ENCODE results near the gene MARS1. TPM values are rescaled to one million over a fixed set of nuclear protein-coding genes. Genes with fewer than 3 reads are reported as not detected.
A peak's percentile ranks its signal among the peaks of the same experiment; 100 is the strongest.

The MARS1 gene
- total RNA-seq, 8 experiments from 2014 or later = 133 to 437 (median 224) TPM

- Histone ChIP-seq H3K27ac (no peak overlapping the region), H3K4me1 (replicated peaks in 1 of 2) (peaks cover 0 to 7% of the 10 kb centered on the region in 2 donors), H3K4me3 (no peak overlapping the region)
- in situ Hi-C loops (cut with MboI; ENCODE audit: low pct_unique_long_range_greater_than_20kb in 2 of 9, low sequenced_read_pairs in 9 of 9, unreplicated experiment in 9 of 9) = loop anchor here in 1 of 9 experiments (25.0 kb wide), 1 partner anchor 230 kb away; the partner anchor contains the start of gene SHMT2
- WGBS, 10 experiments = 53 to 100% (median 96%) methylated on average over 1 to 5 of the region's 12 CpGs
- no peak for ATAC-seq (replicated peaks in 6 of 8)
These were observed 20.5 kb upstream of the MARS1 start for GRCh38 chr12:57467212-57467874.

- H3K4me3 ChIP-seq = no peak overlapping the region
- ATAC-seq (replicated peaks in 6 of 8) = no peak
- H3K27ac ChIP-seq = no peak overlapping the region
- in situ Hi-C loops (cut with MboI; ENCODE audit: low pct_unique_long_range_greater_than_20kb in 2 of 9, low sequenced_read_pairs in 9 of 9, unreplicated experiment in 9 of 9) = loop anchor here in 1 of 9 experiments (25.0 kb wide), 1 partner anchor 231 kb away; the partner anchor contains the start of gene SHMT2
- peaks cover 0 to 2% of the 10 kb centered on the region in 2 donors for H3K4me1 ChIP-seq (replicated peaks in 1 of 2)
- 72 to 100% (median 86%) methylated on average over 1 to 9 of the region's 11 CpGs; no CpG with 5 or more reads in 2 of the 10 experiments for WGBS, 10 experiments
These were observed 20.0 kb upstream of the MARS1 start for GRCh38 chr12:57467915-57468314.

- peak in 3 of 8 experiments; percentile 72 to 99 (median 99) for ATAC-seq (replicated peaks in 6 of 8)
- WGBS, 10 experiments = 28 to 100% (median 89%) methylated on average over 1 to 8 of the region's 10 CpGs; no CpG with 5 or more reads in 1 of the 10 experiments
- in situ Hi-C loops (cut with MboI; ENCODE audit: low pct_unique_long_range_greater_than_20kb in 2 of 9, low sequenced_read_pairs in 9 of 9, unreplicated experiment in 9 of 9) = loop anchor here in 1 of 9 experiments (25.0 kb wide), 1 partner anchor 232 kb away; the partner anchor contains the start of gene SHMT2
- no peaks in the 10 kb centered on the region for H3K4me1 ChIP-seq (replicated peaks in 1 of 2)
- no peak overlapping the region for H3K27ac ChIP-seq
- no peak overlapping the region for H3K4me3 ChIP-seq
These were observed 18.3 kb upstream of the MARS1 start for GRCh38 chr12:57469296-57470164.

- Histone ChIP-seq H3K27ac (no peak overlapping the region), H3K4me3 (no peak overlapping the region), H3K4me1 (replicated peaks in 1 of 2) (peaks cover 0 to under 1% of the 10 kb centered on the region in 2 donors)
- WGBS, 10 experiments = 97 to 100% (median 100%) methylated on average over 1 to 9 of the region's 14 CpGs; no CpG with 5 or more reads in 6 of the 10 experiments
- no peak for ATAC-seq (replicated peaks in 6 of 8)
- in situ Hi-C loops (cut with MboI; ENCODE audit: low pct_unique_long_range_greater_than_20kb in 2 of 9, low sequenced_read_pairs in 9 of 9, unreplicated experiment in 9 of 9) = loop anchor here in 1 of 9 experiments (25.0 kb wide), 1 partner anchor 233 kb away; the partner anchor contains the start of gene SHMT2
These were observed 17.4 kb upstream of the MARS1 start for GRCh38 chr12:57470286-57470969.

- WGBS, 10 experiments = 60% methylated on average over 1 of the region's 4 CpGs; no CpG with 5 or more reads in 9 of the 10 experiments
- Histone ChIP-seq H3K27ac (no peak overlapping the region), H3K4me1 (replicated peaks in 1 of 2) (peaks cover 0 to 7% of the 10 kb centered on the region in 2 donors), H3K4me3 (no peak overlapping the region)
- in situ Hi-C loops (cut with MboI; ENCODE audit: low pct_unique_long_range_greater_than_20kb in 2 of 9, low sequenced_read_pairs in 9 of 9, unreplicated experiment in 9 of 9) = loop anchor here in 1 of 9 experiments (25.0 kb wide), 1 partner anchor 234 kb away; the partner anchor contains the start of gene SHMT2
- ATAC-seq (replicated peaks in 6 of 8) = no peak
These were observed 16.8 kb upstream of the MARS1 start for GRCh38 chr12:57470970-57471656.

- WGBS, 10 experiments = 40 to 94% (median 50%) methylated on average over 1 to 3 of the region's 3 CpGs; no CpG with 5 or more reads in 7 of the 10 experiments
- in situ Hi-C loops (cut with MboI; ENCODE audit: low pct_unique_long_range_greater_than_20kb in 2 of 9, low sequenced_read_pairs in 9 of 9, unreplicated experiment in 9 of 9) = loop anchor here in 1 of 9 experiments (25.0 kb wide), 1 partner anchor 234 kb away; the partner anchor contains the start of gene SHMT2
- Histone ChIP-seq H3K4me1 (replicated peaks in 1 of 2) (peaks cover 0 to 11% of the 10 kb centered on the region in 2 donors), H3K4me3 (no peak overlapping the region), H3K27ac (no peak overlapping the region)
- ATAC-seq (replicated peaks in 6 of 8) = no peak
These were observed 16.2 kb upstream of the MARS1 start for GRCh38 chr12:57471661-57472060.

- 58 to 100% (median 93%) methylated on average over 1 to 3 of the region's 3 CpGs; no CpG with 5 or more reads in 3 of the 10 experiments for WGBS, 10 experiments
- H3K4me1 ChIP-seq (replicated peaks in 1 of 2) = peaks cover 0 to 11% of the 10 kb centered on the region in 2 donors
- H3K4me3 ChIP-seq = no peak overlapping the region
- no peak overlapping the region for H3K27ac ChIP-seq
- in situ Hi-C loops (cut with MboI; ENCODE audit: low pct_unique_long_range_greater_than_20kb in 2 of 9, low sequenced_read_pairs in 9 of 9, unreplicated experiment in 9 of 9) = loop anchor here in 1 of 9 experiments (25.0 kb wide), 1 partner anchor 235 kb away; the partner anchor contains the start of gene SHMT2
- no peak for ATAC-seq (replicated peaks in 6 of 8)
These were observed 15.5 kb upstream of the MARS1 start for GRCh38 chr12:57472391-57472790.

GRCh38 chr12:57473392-57473791 lies 14.5 kb upstream of the MARS1 start:
- in situ Hi-C loops (cut with MboI; ENCODE audit: low pct_unique_long_range_greater_than_20kb in 2 of 9, low sequenced_read_pairs in 9 of 9, unreplicated experiment in 9 of 9) = loop anchor here in 1 of 9 experiments (25.0 kb wide), 1 partner anchor 236 kb away; the partner anchor contains the start of gene SHMT2
- 0 to 100% (median 63%) methylated on average over 1 to 3 of the region's 3 CpGs; no CpG with 5 or more reads in 1 of the 10 experiments for WGBS, 10 experiments
- no peak for ATAC-seq (replicated peaks in 6 of 8)
- Histone ChIP-seq H3K27ac (no peak overlapping the region), H3K4me3 (no peak overlapping the region), H3K4me1 (replicated peaks in 1 of 2) (peaks cover 0 to 13% of the 10 kb centered on the region in 2 donors)

GRCh38 chr12:57473886-57474285 lies 14.0 kb upstream of the MARS1 start:
- in situ Hi-C loops (cut with MboI; ENCODE audit: low pct_unique_long_range_greater_than_20kb in 2 of 9, low sequenced_read_pairs in 9 of 9, unreplicated experiment in 9 of 9) = loop anchor here in 1 of 9 experiments (25.0 kb wide), 1 partner anchor 237 kb away; the partner anchor contains the start of gene SHMT2
- no peak for ATAC-seq (replicated peaks in 6 of 8)
- 47 to 83% (median 66%) methylated on average over 1 to 5 of the region's 5 CpGs; no CpG with 5 or more reads in 4 of the 10 experiments for WGBS, 10 experiments
- no peak overlapping the region for H3K4me3 ChIP-seq
- peaks cover 0 to 13% of the 10 kb centered on the region in 2 donors for H3K4me1 ChIP-seq (replicated peaks in 1 of 2)
- no peak overlapping the region for H3K27ac ChIP-seq

- in situ Hi-C loops (cut with MboI; ENCODE audit: low pct_unique_long_range_greater_than_20kb in 2 of 9, low sequenced_read_pairs in 9 of 9, unreplicated experiment in 9 of 9) = loop anchor here in 1 of 9 experiments (25.0 kb wide), 1 partner anchor 237 kb away; the partner anchor contains the start of gene SHMT2
- Histone ChIP-seq H3K27ac (no peak overlapping the region), H3K4me1 (replicated peaks in 1 of 2) (peaks cover 0 to 13% of the 10 kb centered on the region in 2 donors), H3K4me3 (no peak overlapping the region)
- WGBS, 10 experiments = 60 to 100% (median 85%) methylated on average over 2 to 5 of the region's 8 CpGs; no CpG with 5 or more reads in 2 of the 10 experiments
- ATAC-seq (replicated peaks in 6 of 8) = no peak
These were observed 13.4 kb upstream of the MARS1 start for GRCh38 chr12:57474430-57474829.

GRCh38 chr12:57474862-57475261 lies 13.0 kb upstream of the MARS1 start:
- Histone ChIP-seq H3K27ac (no peak overlapping the region), H3K4me3 (no peak overlapping the region), H3K4me1 (replicated peaks in 1 of 2) (peaks cover 0 to 13% of the 10 kb centered on the region in 2 donors)
- WGBS, 10 experiments = 50 to 94% (median 67%) methylated on average over 2 to 6 of the region's 7 CpGs; no CpG with 5 or more reads in 4 of the 10 experiments
- in situ Hi-C loops (cut with MboI; ENCODE audit: low pct_unique_long_range_greater_than_20kb in 2 of 9, low sequenced_read_pairs in 9 of 9, unreplicated experiment in 9 of 9) = loop anchor here in 1 of 9 experiments (25.0 kb wide), 1 partner anchor 238 kb away; the partner anchor contains the start of gene SHMT2
- ATAC-seq (replicated peaks in 6 of 8) = no peak
